Measurements from ENCODE around the gene EXOC6B. TPM values are rescaled to one million over a fixed set of nuclear protein-coding genes. Genes with fewer than 3 reads are reported as not detected.

EXOC6B gene
- total and polyA plus RNA-seq, 8 donors: 3.4 to 57.2 (median 27.1) TPM

GRCh38 chr2:72718876-72719275 is 107.0 kb downstream of the EXOC6B start:
- Histone ChIP-seq H3K4me1 (peaks cover 13 to 39% (median 24%) of the 10 kb centered on the region in 4 donors), H3K9me3 (no peaks in the 10 kb centered on the region), H3K4me3 (no peak overlapping the region), H3K36me3 (peaks cover 0 to 22% (median 11%) of the 10 kb centered on the region in 4 donors), H3K27me3 (no peaks in the 10 kb centered on the region), H3K27ac (no peak overlapping the region)
- intact Hi-C loops (cut with DNase I; ENCODE audit: low total_unique reads): no loop called here
- TF ChIP-seq EP300 (IDR thresholded peaks at IDR 0.05) (no peak), POLR2AphosphoS5 (IDR thresholded peaks at IDR 0.05) (no peak), POLR2A (IDR thresholded peaks at IDR 0.05) (no peak), CTCF (IDR thresholded peaks at IDR 0.05) (no peak)
- no peak for DNase-seq

GRCh38 chr2:72716601-72717000 is 109.2 kb downstream of the EXOC6B start:
- Histone ChIP-seq H3K4me1 (peaks cover 4 to 19% (median 13%) of the 10 kb centered on the region in 4 donors), H3K27me3 (no peaks in the 10 kb centered on the region), H3K4me3 (no peak overlapping the region), H3K27ac (no peak overlapping the region), H3K36me3 (peaks cover 0 to 35% (median 11%) of the 10 kb centered on the region in 4 donors), H3K9me3 (no peaks in the 10 kb centered on the region)
- 34 to 65% (median 41%) methylated on average over 2 of the region's 2 CpGs for WGBS, 5 donors
- TF ChIP-seq POLR2A (IDR thresholded peaks at IDR 0.05) (no peak), CTCF (IDR thresholded peaks at IDR 0.05) (no peak), EP300 (IDR thresholded peaks at IDR 0.05) (no peak)
- no peak for DNase-seq
- intact Hi-C loops (cut with DNase I; ENCODE audit: low total_unique reads): no loop called here

GRCh38 chr2:72713857-72714256 is 112.0 kb downstream of the EXOC6B start:
- H3K27ac ChIP-seq: no peak overlapping the region
- H3K4me3 ChIP-seq: no peak overlapping the region
- no peak for DNase-seq
- peaks cover 0 to 14% (median 5%) of the 10 kb centered on the region in 4 donors for H3K4me1 ChIP-seq
- H3K36me3 ChIP-seq: peaks cover 0 to 35% (median 11%) of the 10 kb centered on the region in 4 donors
- TF ChIP-seq POLR2AphosphoS5 (IDR thresholded peaks at IDR 0.05) (no peak), EP300 (IDR thresholded peaks at IDR 0.05) (no peak), POLR2A (IDR thresholded peaks at IDR 0.05) (no peak), CTCF (IDR thresholded peaks at IDR 0.05) (no peak)
- no peaks in the 10 kb centered on the region for H3K27me3 ChIP-seq
- intact Hi-C loops (cut with DNase I; ENCODE audit: low total_unique reads): no loop called here
- H3K9me3 ChIP-seq: no peaks in the 10 kb centered on the region

- no peak overlapping the region for H3K4me3 ChIP-seq
- peaks cover 0 to 32% (median 11%) of the 10 kb centered on the region in 4 donors for H3K36me3 ChIP-seq
- TF ChIP-seq POLR2A (IDR thresholded peaks at IDR 0.05): no peak
- no peak overlapping the region for H3K27ac ChIP-seq
- no peak for DNase-seq
- H3K9me3 ChIP-seq: no peaks in the 10 kb centered on the region
- peaks cover 0 to 10% (median 4%) of the 10 kb centered on the region in 4 donors for H3K4me1 ChIP-seq
- intact Hi-C loops (cut with DNase I; ENCODE audit: low total_unique reads): no loop called here
- H3K27me3 ChIP-seq: no peaks in the 10 kb centered on the region
Observed at GRCh38 chr2:72712977-72713376, 112.9 kb downstream of the EXOC6B start.

- no peaks in the 10 kb centered on the region for H3K9me3 ChIP-seq
- no peaks in the 10 kb centered on the region for H3K27me3 ChIP-seq
- TF ChIP-seq CTCF (IDR thresholded peaks at IDR 0.05) (no peak), POLR2A (IDR thresholded peaks at IDR 0.05) (no peak), EP300 (IDR thresholded peaks at IDR 0.05) (no peak), POLR2AphosphoS5 (IDR thresholded peaks at IDR 0.05) (no peak)
- intact Hi-C loops (cut with DNase I; ENCODE audit: low total_unique reads): no loop called here
- H3K4me1 ChIP-seq: peaks cover 0 to 10% (median 4%) of the 10 kb centered on the region in 4 donors
- H3K27ac ChIP-seq: no peak overlapping the region
- no peak for DNase-seq
- H3K36me3 ChIP-seq: peaks cover 0 to 27% (median 11%) of the 10 kb centered on the region in 4 donors
- H3K4me3 ChIP-seq: no peak overlapping the region
Observed at GRCh38 chr2:72712304-72712703, 113.5 kb downstream of the EXOC6B start.

Measured in stomach (tissue), 9 donors.